Keratinocyte (primary cell): ENCODE results near the gene LAMA3.

ENCODE experiments used
- EZH2 ChIP-seq: IDR thresholded peaks from one replicate; pipeline ENCODE4 v1.6.1; 2012; ENCODE audit warnings: inconsistent platforms, mild to moderate bottlenecking, low read length, moderate library complexity
- TF ChIP-seq, protein P1 (sequence below), 3 experiments: IDR thresholded peaks in 1 of 3; conservative IDR thresholded peaks in 1 of 3; optimal IDR thresholded peaks in 1 of 3; 2 replicates in 2 of 3; 3 replicates in 1 of 3; pipeline versions ENCODE3 to v1.5.1; 2011; ENCODE audit warnings: low read length in 3 of 3, mild to moderate bottlenecking in 3 of 3, moderate library complexity in 2 of 3, control low read depth in 1 of 3, inconsistent platforms in 1 of 3; ENCODE audit not compliant: insufficient read depth in 2 of 3; ENCODE audit errors: extremely low read depth in 1 of 3

GRCh38 chr18:23934863-23935262 is 245.6 kb downstream of the LAMA3 start:
- TF ChIP-seq EZH2, result no peak
- TF ChIP-seq, protein P1, sequence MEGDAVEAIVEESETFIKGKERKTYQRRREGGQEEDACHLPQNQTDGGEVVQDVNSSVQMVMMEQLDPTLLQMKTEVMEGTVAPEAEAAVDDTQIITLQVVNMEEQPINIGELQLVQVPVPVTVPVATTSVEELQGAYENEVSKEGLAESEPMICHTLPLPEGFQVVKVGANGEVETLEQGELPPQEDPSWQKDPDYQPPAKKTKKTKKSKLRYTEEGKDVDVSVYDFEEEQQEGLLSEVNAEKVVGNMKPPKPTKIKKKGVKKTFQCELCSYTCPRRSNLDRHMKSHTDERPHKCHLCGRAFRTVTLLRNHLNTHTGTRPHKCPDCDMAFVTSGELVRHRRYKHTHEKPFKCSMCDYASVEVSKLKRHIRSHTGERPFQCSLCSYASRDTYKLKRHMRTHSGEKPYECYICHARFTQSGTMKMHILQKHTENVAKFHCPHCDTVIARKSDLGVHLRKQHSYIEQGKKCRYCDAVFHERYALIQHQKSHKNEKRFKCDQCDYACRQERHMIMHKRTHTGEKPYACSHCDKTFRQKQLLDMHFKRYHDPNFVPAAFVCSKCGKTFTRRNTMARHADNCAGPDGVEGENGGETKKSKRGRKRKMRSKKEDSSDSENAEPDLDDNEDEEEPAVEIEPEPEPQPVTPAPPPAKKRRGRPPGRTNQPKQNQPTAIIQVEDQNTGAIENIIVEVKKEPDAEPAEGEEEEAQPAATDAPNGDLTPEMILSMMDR (optimal IDR thresholded peaks at IDR 0.05 in 1 of 3, IDR thresholded peaks at IDR 0.05 in 1 of 3, conservative IDR thresholded peaks at IDR 0.05 in 1 of 3; ENCODE audit: extremely low read depth in 1 of 3, insufficient read depth in 2 of 3, low read length in 3 of 3), result no peak
